Activated effector memory CD4-positive, alpha-beta T cell treated with anti-CD3 and anti-CD28 coated beads, Interleukin-2, amount 50 U/mL, for 16 hours (primary cell): ENCODE data around the gene DMRTB1.

Experiments used
- DNase-seq: peaks from one replicate; pipeline ENCODE4 v3.0.0-alpha.2; 2020

DMRTB1 gene

GRCh38 chr1:53438427-53439336, 20.5 kb upstream of the DMRTB1 start:
- no peak for DNase-seq

- DNase-seq = no peak
Measured at GRCh38 chr1:53439337-53440207, 19.6 kb upstream of the DMRTB1 start.

DNA sequence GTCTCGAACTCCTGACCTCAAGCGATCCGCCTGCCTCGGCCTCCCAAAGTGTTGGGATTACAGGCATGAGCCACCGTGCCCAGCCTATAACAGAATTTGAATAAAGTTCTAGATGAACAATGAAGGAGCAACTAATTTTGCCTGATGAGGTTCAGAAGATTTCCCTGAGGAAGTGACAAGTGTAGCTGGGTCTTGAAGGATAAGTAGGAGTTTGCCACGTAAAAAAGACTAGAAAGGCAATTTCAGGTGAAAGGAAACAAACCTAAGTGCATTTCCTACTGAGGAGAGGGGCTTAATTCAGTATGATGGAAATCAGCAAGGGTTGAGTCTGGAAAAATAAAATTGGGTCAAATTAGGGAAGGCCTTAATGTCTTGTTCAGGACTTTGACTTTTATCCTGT, 18.6 kb upstream of the DMRTB1 start:
- no peak for DNase-seq

DNA sequence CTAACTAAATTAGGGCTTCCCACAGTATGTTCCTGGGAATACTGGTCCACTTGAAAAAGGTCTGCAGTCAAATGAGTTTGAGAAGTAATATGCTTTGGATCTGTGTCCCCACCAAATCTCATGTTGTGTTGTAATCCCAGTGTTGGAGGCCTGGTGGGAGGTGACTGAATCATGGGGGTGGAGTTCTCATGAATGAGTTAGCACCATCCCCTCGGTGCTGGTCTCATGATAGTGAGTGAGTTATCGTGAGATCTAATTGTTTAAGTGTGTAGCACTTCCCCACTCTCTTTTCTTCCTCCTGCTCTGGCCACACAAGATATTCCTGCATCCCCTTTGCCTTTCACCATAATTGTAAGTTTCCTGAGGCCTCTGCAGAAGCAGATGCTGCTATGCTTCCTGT, 16.9 kb upstream of the DMRTB1 start:
- no peak for DNase-seq

DNA sequence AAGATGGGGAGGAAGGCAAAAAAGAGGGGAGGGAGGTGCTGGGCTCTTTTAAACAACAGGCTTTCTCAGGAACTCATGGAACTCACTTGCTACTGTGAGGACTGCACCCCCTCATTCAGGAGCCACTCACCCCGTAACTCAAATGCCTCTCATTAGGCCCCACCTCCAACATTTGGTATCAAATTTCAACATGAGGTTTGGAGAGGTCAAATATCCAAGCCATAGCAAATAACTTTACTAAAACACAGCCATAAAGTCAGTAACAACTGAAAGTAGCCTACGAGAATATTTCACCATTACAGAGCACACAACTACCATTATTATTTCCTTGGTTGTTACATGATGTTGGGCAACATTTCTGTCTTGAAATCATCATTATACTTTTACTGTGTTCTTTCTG, 13.1 kb upstream of the DMRTB1 start:
- no peak for DNase-seq

GRCh38 chr1:53447413-53447812, 11.8 kb upstream of the DMRTB1 start:
- DNase-seq = no peak

DNA sequence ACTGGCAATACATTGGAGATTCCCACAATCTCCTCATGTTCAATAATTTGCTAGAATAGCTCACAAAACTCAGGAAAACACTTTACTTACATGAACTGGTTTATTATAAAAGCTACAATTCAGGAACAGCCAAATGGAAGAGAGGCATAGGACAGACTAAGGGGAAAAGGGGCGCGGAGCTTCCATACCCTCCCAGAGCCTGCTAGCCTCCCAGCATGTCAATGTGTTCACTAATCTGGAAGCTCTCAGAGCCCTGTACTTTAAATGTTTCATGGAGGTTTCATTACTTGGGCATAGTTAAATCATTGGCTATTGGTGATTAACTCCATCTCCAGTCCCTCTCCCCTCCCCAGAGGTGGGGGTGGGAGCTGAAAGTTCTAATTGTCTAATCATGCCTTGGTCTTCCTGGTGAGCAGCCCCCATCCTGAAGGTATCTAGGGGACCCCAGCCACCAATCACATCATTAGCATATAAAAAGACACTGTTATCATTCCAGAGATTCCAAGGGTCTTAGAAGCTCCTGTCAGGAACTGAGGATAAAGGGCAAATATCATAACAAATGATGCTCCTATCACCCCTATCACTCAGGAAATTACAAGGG, 10.9 kb upstream of the DMRTB1 start:
- no peak for DNase-seq

DNA sequence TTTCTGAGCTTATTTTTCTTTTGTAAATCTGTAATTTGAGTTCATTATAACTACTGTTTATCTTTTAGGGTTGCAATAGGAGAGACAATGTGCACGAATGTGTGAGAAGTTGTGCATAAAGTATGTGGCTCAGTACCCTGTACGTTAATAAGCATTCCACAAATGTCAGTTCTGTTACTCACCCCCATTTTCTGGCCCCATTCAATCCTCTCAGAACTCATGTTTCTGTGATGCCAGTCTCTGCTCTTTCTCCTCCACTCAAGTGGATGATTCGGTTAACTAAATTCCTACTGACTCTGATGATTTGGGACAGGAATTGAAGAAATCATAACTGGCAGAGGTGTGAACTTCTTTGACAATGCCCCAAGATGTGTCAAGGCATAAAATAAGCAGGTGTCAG, 10.2 kb upstream of the DMRTB1 start:
- DNase-seq = no peak

- no peak for DNase-seq
Measured at GRCh38 chr1:53449693-53450092, 9.5 kb upstream of the DMRTB1 start.

DNA sequence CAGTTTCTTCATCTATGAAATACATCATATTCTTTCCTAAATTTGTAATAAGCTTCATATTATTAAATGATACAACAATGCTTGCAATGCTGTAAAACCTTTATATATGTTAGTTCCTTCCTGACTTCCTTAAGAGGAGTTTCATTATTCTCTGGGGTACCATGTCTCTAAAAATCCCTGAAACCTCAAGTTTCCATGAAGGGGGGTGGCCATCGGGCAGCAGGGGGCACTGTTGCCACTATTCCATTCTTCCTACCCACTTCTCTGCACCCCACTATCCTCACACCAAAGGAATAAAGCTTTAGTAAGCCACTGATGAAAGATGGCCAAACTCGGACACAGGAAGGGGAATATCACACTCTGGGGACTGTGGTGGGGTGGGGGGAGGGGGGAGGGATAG, 9.0 kb upstream of the DMRTB1 start:
- no peak for DNase-seq

- no peak for DNase-seq
Measured at GRCh38 chr1:53454019-53454418, 5.2 kb upstream of the DMRTB1 start.

GRCh38 chr1:53455364-53455991, 3.7 kb upstream of the DMRTB1 start:
- no peak for DNase-seq

GRCh38 chr1:53458634-53459033, 565 bp upstream of the DMRTB1 start:
- no peak for DNase-seq

DNA sequence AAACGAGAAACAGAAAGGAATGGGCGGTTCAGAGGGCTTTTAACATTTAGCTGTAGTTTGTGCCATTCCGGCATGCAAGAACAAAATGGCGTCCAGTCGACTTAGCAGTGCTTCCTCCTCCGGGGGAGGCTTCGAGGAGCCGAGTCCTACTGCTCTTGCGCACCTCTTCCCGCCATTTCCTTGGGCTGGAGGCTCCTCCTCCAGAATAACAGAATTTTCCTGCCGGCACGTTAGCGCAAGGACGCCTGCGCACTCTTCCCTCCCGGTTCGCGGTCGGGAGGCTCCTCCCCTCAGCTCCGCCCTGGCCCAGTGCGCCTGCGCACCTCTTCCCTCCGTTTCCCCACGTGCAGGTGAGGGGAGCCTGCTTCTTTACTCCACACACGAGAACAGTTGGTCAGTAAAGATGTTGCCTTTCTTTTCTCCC, 1.0 kb downstream of the DMRTB1 start:
- no peak for DNase-seq

GRCh38 chr1:53460666-53461322, 1.6 kb downstream of the DMRTB1 start:
- DNase-seq = no peak

- DNase-seq = no peak
Measured at GRCh38 chr1:53461323-53462044, 2.3 kb downstream of the DMRTB1 start.

- no peak for DNase-seq
Measured at GRCh38 chr1:53462193-53462592, 3.0 kb downstream of the DMRTB1 start.

DNA sequence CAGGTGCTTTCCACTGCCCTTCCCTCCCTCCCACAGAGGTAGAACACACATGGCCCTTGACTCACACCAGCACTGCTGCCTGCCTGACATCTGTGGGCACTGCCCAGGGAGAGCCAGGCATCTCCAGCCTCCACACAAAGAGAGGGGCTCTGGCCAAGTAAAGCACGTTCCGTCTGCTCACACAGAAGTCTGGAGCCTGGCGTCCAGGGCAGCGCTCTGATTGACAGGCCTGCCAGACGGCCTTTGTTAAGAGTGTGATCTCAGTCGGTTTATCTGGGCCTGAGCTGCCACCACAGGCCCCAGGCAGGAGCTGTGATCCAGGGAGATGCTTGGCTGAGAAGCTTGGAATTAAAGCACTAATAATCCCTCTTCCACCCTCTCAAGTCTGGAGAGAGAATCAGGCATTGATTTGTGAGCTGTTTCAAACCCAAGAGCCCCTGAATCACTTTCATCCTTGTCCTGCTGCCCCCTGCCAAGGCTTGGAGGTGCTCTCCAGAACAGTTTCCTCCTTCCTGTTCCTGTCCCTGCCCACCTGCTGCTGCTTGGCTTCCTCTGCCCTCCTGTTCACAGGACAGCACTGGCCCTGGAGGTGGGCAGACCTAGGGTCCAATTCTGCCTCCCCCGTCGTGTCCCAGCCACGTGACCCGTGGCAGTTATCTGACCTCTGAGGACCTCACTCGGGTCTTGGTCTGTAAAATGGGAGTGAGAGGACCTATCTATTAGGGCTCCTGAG, 3.7 kb downstream of the DMRTB1 start:
- no peak for DNase-seq

- no peak for DNase-seq
Measured at GRCh38 chr1:53463961-53464899, 5.0 kb downstream of the DMRTB1 start.
